Fibroblast of skin of right biceps (primary cell): Measurements from ENCODE around the gene MVB12B.
A peak's percentile ranks its signal among the peaks of the same experiment; 100 is the strongest.

Source experiments
- DNase-seq: peaks from one replicate; pipeline ENCODE4 v3.0.0-alpha.2; 2013

The MVB12B gene

DNA sequence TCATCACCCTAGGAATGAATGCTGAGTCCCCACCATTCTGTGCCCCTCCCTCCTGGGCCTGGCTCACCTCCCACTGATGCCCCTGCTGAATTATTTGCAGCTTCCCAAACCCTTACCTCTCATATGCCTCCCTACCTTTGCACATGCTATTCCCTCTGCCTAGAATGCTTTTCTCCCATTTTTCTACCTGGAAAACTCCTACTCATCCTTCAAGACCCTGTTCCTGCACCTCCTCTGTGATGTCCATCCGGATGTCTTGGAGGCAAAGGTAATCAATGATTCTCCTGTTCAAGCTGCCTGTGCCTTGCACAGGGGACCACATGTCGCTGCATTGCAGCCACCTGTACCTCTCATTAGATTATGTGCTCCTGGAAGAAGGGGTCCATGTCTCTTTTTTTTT, 182.3 kb downstream of the MVB12B start:
- DNase-seq = no peak

DNA sequence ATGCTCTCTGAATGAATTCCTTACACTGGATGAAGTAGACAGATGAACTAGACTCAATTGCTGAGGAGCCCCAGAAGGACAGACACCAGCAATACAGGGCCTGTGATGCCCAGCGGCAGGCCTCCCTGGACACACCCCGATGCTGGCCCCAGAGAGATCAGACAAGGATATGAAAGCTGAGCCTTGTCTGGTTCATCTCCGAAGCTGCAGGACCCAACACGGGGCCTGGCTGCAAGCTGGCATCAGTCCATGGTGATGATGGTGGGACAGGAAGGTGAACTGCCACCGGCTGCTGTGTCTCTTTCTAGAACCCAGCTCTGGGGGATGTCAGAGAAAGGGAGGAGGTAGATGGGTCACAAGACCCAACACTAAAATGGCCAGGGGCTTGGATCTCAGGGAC, 183.1 kb downstream of the MVB12B start:
- no peak for DNase-seq

DNA sequence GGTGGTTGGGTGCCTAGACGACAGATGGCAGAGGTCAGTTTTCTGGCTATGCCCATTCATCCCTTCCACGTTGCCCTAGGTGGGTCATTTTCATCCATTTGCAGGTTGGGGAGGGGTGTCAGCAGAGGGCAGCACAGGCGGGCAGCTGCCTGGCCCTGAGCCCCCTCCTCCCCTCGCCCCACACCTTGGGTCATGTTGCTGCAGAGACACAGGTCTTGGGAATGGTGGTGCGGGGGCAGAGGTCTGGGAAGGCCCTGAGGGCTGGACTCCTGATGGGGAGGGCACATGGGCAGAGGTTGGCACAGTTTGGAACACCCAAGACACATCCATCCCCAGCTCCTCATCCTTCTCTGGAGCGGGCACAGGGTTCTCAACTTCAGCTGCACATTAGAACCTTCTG, 183.9 kb downstream of the MVB12B start:
- DNase-seq = no peak

GRCh38 chr9:126511411-126511810, 184.8 kb downstream of the MVB12B start:
- no peak for DNase-seq

DNA sequence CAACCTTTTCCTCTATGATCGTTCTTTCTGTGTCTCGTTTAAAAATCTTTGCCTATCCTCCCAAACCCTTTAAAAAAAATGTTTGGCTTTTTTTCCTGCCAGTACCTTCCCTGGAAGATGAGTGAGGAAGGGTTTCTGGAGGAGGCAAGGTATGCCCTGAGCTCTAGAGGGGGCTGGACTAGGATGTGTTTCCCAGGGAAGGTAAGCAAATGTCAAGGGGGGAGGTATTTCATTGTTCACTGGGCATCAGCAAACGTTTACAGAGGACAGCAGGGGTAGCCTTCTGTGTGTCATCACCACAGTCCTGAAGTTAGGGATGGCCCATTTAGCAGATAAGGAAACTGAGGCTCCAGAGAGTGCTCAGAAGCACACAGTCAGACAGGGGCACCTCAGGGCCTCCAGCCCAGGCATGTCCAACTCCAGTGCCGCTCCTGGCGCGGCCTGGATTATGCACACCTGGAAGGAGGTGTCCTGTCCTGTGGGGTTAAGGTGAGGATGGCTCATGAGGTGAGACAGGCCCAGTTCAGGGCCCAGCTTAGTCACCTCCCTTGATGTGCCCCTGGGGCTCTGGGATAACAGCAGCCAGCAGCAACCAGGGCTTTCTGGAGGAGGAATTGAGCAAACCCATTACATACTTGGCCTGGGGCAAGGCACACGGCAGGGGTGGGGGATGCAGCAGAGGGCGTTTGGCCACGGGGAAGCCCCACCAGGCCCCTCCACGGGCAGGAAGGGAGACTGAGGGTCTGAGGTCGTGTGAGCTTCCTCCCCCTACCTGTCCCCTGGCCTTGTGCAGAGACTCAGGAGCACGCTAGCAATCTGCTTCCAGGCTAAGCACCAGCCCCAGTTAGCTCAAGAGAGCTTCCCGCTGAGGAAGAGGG, 186.8 kb downstream of the MVB12B start:
- no peak for DNase-seq

GRCh38 chr9:126514037-126514821, 187.6 kb downstream of the MVB12B start:
- peak; percentile 62 for DNase-seq

- DNase-seq = no peak
These were observed 188.6 kb downstream of the MVB12B start for GRCh38 chr9:126515001-126515872.

- DNase-seq = no peak
These were observed 189.4 kb downstream of the MVB12B start for GRCh38 chr9:126515873-126516505.

- no peak for DNase-seq
These were observed 189.9 kb downstream of the MVB12B start for GRCh38 chr9:126516561-126516935.

- DNase-seq = peak; percentile 87
These were observed 190.6 kb downstream of the MVB12B start for GRCh38 chr9:126516936-126517832.

DNA sequence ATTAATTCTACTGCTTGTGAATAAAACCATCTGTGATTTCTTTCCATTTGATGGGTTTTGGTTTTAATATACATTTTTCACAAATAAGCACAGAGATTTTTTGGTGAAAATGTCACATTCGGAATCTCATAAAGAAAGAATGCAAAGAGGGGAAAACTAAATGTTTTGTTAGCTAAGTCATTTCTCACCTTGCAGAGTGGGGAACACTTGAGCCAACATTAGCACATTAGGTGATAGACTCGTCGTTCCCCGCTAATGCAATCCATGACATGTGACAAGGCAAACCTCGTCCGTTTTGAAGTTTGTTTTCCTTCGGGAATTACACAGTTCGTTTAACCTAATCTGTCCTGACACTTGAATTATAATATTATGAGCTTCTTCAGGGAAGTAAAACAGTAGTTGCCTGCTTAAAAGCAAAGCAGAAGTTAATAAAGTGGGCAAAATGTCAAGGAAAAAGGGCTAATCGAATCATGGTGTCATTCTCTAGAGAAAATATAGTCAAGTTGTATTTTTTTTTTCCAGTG, 191.3 kb downstream of the MVB12B start:
- peak; percentile 22 for DNase-seq

GRCh38 chr9:126518763-126519162, 192.1 kb downstream of the MVB12B start:
- no peak for DNase-seq

GRCh38 chr9:126519660-126520420, 193.2 kb downstream of the MVB12B start:
- DNase-seq = no peak

DNA sequence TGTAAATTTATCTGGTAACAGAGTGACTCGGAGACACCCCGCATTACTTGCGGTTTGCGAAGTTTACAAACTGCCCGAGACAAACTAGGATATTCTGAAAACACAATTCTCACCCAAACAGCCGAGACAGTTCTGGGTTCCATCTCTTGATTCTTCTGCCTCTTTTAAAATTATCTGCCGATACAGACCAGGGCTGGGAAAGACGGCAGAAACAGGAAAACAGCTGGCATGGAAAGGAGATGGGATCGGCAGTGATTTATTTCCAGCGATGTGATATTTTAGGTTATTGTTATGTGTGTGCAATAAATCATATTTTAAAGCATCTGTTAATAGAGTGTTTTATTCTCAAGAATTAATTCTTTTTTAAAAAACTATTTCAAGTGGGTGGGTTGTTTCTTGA, 193.8 kb downstream of the MVB12B start:
- no peak for DNase-seq

GRCh38 chr9:126521089-126521488, 194.5 kb downstream of the MVB12B start:
- no peak for DNase-seq

GRCh38 chr9:126521551-126521950, 194.9 kb downstream of the MVB12B start:
- DNase-seq = no peak

- no peak for DNase-seq
These were observed 195.5 kb downstream of the MVB12B start for GRCh38 chr9:126521976-126522590.

DNA sequence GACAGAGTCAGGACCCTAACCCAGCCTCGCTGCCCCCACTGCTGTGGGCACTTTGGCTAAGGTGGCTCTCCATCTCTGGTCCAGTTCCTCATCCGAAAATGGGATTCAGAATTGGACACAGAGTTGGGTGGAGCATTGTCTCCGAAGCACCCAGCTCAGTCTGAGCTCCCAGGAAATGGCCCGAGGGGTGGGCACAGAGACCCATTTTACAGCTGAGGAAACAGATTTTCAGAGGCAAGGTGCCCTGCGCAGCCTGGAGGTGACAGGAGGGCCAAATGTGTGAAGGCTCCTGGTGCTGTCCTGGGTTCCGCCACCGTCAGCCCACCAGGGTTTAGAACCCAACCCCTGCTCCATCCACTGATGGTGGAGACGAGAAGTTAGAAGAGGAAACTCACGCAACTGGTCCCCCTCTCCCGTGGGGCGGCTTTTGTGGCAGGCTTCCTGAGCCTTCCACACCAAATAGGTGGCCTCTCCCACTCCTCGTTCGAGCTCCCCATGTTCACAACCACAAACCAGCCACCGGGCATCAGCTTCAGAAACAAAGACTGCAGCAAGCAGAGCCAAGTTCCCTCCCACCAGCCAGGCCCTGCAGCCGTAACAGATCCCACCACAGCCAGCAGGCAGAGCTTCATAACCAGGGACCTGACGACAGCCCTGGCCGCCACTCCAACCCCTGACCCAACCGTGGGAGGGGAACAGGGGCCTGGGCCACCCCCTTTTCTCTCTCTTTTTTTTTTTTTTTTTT, 196.2 kb downstream of the MVB12B start:
- DNase-seq = no peak

- DNase-seq = no peak
These were observed 197.0 kb downstream of the MVB12B start for GRCh38 chr9:126523611-126524111.
